Stimulated activated CD4-positive, alpha-beta T cell treated with anti-CD3 and anti-CD28 coated beads, Interleukin-2, amount 100 ng/mL, for 48 hours (primary cell): ENCODE data around the gene HIP1.
A peak's percentile ranks its signal among the peaks of the same experiment; 100 is the strongest.
"Not testable (repeated sequence)": the region's sequence is repeated elsewhere in the genome, so short reads cannot be mapped to it uniquely, and the experiment has no call there.

Experiments used
- DNase-seq, 2 donors: peaks; one replicate each; pipeline ENCODE4 v3.0.0-alpha.2; 2020

HIP1 gene

GRCh38 chr7:75608451-75609122 lies 130.2 kb downstream of the HIP1 start:
- no peak for DNase-seq

DNA sequence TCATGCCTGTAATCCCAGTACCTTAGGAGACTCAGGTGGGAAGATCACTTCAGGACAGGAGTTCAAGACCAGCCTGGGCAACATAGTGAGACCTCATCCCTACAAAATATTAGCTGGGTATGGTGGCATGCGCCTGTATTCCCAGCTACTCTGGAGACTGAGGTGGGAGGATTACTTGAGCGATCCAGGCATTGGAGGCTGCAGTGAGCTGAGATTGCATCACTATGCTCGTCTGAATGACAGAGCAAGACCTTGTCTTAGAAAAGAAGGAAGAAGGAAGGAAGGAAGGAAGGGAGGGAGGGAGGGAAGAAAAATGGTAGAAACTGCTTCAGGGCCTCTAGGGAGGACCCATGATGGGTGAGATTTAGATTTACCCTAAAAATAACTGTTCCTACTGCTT lies 134.3 kb downstream of the HIP1 start:
- no peak for DNase-seq

DNA sequence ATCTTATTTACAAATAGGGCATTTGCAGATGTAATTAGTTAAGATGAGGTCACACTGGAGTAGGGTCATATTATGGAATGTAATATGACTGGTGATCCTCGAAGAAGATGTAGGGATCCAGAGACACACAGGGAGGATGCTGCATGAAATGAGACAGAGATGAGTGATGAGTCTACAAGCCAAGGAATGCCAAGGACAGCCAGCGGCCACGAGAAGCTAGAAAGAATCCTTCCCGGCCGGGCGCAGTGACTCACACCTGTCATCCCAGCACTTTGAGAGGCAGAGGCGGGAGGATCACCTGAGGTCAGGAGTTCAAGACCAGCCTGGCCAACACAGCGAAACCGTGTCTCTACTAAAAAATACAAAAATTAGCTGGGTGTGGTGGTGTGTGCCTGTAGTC lies 135.9 kb downstream of the HIP1 start:
- DNase-seq: not testable (repeated sequence)

GRCh38 chr7:75601539-75601938 lies 137.2 kb downstream of the HIP1 start:
- DNase-seq: no peak

DNA sequence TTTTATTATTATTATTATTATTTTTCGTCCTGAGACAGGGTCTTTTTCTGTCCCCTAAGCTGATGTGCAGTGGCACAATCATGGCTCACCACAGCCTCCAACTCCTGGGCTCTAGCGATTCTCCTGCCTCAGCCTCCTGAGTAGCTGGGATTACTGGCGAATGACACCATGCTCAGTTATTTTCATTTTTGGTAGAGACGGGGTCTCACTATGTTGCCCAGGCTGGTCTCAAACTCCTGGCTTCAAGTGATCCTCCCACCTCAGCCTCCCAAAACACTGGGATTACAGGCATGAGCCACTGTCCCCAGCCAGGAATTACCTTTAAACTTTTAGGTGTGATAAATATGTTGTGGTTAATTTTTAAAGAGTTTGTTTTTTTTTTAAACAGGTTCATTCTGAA lies 138.0 kb downstream of the HIP1 start:
- not testable (repeated sequence) for DNase-seq

DNA sequence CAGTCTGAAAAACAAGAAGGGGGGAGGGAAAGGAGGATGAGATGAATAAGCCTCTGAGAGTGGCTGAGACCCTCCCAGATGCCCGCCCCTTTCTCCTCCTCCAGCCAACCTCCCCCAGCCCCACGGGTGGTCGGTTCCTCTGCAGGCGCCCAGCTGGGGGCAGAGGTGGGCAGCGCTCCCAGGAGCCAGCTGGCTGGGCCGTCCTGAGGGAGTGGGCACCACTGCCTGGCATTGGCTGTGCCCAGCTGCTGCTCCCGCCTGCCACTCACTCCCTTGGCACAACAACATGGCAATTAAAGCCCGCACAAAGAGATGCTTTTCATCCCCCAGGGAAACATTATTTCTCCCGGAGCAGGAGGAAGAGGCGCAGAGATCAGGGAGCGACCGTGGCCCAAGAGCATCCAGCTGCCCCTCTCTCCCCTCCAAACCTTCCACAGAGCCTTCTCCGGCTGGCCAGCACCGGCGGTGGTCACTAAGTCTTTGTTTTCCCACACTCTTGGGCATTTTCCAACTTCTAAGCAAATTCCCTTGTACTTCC lies 139.4 kb downstream of the HIP1 start:
- no peak for DNase-seq

DNA sequence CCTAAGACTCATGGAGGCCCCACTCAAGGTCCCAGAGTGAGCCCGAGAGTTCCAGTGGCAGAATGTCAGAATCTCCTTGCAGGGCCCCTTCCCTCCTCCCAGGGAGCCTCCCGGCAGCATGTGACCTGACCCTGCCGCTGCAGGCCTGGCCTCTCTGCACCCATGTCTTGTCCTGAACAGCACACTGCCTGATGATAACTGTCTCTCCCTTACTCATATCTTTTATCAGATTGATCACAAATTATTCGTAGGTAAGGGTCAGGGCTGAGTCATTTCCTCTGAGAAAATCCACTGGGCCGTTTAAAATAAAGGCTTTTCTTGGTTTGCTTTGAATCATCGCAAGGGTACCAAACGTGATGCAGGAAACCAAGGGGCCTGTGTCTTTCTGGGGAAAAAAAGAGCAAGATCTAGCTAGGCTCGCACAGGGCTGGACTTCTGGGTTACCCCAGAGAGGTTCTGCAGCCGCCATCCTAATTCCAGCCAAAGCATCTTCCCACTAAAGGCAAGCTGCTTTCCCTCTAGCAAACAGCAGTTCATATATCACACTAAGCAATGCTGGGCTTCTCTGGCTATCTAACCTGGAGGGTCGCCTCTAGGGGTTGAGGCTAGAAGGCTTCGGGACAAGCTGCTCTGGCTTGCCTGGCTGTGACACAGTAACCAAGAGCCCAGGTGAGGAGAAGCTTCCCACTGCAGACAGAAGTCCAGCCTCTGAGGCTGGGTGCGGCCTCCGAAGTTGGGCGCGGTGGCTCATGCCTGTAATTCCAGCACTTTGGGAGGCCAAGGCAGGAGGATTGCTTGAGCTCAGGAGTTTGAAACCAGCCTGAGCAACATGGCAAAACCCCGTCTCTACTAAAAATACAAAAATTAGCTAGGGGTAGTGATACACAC lies 141.8 kb downstream of the HIP1 start:
- DNase-seq: peak in 1 of 2 donors; percentile 12

- no peak for DNase-seq
Measured at GRCh38 chr7:75595766-75596165, 143.0 kb downstream of the HIP1 start.

DNA sequence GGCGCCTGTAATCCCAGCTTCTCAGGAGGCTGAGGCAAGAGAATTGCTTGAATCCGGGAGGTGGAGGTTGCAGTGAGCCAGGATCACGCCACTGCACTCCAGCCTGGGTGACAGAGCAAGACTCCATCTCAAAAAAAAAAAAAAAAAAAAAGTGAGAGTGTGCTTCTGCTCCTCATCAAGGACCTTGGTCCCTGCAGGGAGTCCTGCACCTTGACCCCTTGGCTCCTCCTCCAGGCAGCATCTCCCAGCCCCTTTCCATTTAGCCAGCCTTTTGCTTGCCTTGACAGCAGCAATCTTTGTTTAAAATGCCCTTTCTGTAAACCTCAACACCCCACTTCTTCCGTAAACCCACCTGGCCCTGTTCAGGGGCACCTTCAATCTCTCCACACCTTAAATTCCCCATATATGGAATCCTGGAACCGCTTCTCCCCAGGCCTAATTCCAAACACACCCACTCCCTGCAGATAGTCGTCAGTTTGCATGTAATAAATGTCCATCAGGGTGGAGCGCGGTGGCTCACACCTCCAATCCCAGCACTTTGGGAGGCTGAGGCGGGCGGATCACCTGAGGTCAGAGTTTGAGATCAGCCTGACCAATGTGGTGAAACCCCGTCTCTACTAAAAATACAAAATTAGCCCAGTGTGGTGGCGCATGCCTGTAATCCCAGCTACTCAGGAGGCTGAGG lies 145.1 kb downstream of the HIP1 start:
- DNase-seq: not testable (repeated sequence)

DNA sequence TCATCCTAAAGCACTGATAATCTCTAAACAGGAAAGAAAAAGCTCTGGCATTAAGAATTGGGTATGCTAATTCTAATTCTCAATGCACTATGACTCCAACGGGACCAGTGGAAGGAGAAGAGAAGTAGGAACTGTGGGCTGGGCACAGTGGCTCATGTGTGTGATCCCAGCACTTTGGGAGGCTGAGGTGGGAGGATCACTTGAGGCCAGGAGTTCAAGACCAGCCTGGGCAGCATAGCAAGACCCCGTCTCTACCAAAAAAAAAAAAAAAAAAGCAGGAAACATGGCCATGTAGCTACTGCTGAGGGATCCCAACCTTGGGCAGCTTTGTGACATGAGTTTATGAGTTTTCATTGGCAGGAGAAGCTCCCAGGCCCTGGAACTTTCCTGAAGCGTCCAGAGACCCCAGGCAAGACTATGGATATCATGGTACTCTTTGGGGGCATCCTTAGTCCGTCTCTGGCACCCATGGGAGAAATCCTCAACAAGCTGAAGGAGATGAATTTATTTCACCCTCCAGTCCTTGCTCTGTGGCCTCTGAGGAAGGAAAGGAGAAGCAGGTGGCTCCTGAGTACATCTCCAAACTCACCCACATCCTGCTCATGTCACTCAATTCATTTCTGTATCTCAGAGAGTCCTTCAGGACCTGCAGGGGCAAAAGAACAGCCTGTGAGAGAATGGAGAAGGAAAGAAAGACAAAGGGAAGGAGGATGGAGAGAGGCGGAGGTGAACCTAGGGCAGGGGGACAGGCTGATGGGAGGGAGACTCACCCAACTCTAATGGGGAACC lies 147.1 kb downstream of the HIP1 start:
- no peak for DNase-seq

DNA sequence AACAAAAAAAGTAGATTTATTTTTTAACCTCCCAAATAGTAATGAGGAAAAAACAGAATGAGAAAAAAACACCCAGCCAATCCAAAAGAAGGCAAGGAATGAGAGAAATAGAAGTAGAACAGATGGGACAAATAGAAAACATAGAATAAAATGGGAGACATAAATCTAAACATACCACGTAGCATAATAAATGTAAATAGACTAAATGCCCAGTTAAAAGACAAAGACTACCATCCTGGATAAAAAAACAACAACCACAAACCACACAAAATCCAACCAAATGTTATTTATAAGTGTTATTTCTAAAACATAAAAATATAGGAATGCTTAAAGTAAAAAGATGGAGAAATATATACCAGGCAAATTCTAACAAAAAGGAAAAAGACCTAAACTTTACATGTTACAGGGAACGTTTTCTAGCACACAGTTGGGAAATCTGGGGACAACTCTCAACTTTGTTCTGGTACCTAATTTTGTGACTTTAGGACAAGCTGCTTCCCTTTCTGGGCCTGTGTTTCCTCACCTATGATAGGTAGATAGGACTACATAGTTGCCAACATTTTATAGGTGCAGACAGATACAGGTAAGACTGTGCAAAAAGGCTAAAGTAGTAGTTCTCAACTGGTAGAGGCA lies 148.3 kb downstream of the HIP1 start:
- no peak for DNase-seq

DNA sequence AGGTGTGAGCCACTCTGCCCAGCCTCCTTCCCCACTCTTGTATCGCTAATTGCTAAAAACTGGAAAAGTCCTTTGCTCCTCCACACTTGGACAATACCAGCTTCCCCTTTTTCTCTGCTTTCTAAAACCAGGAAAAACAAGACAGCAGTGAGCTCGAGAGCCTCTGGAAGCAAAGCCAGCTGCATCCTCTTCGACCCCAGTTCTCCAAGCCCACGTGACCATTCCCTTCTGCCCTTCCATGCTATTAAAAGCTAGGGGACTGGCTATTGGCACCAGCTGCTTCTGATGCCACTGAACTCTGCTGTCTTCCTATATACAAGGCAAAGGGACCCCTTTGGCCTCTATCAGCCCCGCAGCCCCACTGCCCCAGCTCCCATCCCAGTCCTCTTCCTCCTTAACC lies 154.4 kb downstream of the HIP1 start:
- DNase-seq: no peak

GRCh38 chr7:75583255-75583654 lies 155.5 kb downstream of the HIP1 start:
- no peak for DNase-seq

DNA sequence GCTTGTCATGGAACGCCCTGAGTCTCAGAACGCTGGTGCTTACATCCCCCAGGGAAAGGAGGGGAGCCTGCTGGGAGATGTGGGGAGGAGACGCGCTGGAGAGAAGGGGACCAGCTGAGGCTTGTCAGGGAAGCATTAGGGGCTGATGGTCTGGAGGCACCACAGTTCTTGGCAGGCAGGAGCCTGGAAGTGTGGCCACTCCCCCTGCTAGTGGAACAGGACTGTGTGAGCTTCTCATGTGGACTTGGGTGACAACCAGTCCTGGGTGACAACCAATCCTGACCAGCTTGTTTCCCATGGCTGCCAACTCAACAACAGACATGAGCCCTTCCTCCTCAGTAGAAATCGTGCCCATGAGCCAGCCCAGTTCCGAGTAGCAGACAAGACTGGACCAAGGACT lies 158.8 kb downstream of the HIP1 start:
- DNase-seq: no peak

DNA sequence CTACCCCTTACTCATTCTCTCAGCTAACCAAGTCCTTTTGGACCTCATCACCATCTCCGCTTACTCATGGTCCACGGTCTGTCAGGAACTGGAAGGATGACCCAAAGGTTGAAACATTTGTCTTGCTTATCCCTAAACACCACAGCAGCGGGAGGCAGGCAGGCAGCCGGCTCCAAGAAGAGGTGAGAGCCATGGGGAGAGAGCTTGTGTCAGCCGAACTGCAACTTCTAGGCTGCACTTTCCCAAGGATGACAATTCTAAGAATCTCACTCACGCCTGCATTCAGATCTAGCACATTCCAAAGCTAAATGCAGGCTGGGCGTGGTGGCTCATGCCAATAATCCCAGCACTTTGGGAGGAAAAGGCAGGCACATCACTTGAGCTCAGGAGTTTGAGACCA lies 160.7 kb downstream of the HIP1 start:
- no peak for DNase-seq

DNA sequence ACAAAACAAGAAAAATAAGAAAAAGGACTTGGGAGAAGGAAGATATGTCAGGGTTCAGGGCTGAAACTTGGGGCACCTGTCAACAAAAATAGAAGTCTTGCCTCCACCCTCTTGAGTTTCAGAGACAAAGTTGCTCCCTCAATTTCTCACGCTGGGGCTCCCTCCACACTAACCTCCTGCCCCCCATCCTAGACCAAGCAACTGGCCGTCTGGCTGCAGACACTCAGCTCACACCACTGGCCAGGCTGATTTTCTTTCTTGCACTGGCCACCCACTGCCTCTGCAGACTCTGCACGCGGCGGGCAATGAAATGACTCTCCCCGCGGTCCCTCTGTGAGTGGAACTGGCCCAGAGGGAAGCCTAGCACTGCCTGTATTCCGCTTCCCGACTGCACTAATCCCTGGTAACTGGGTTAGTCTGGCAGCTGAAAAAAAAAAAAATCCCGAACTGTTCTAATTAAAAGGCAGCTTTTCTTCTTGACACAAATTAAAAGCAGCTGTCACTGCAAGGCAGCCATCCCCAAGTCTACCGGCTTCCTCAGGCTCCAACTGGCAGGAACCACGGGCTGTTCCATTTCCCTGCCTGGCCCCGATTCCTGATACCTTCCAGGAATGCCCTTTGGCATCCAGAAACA lies 163.1 kb downstream of the HIP1 start:
- no peak for DNase-seq

GRCh38 chr7:75573477-75574019 lies 165.2 kb downstream of the HIP1 start:
- DNase-seq: no peak

DNA sequence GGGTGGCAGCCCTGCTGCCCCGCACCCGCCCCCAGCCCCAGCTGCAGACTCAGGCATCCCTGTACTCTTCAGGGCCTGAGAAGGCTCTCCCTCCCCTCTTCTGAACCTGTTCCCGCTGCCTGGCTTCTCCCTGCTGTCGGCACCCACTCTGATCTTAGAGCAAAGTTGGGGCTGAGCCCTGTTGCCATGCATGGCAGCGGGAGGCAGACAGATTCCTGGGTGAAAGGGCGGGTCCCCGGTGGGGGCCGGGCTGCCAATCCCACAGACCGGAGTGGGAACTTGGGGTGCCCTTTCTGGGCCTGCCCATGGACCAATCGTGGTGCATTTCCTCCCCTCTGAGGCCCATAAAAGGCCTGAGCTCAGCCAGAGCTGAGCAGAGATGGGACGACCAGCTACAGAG lies 165.9 kb downstream of the HIP1 start:
- no peak for DNase-seq

GRCh38 chr7:75572396-75572795 lies 166.3 kb downstream of the HIP1 start:
- no peak for DNase-seq

- DNase-seq: no peak
Measured at GRCh38 chr7:75571209-75571608, 167.5 kb downstream of the HIP1 start.

DNA sequence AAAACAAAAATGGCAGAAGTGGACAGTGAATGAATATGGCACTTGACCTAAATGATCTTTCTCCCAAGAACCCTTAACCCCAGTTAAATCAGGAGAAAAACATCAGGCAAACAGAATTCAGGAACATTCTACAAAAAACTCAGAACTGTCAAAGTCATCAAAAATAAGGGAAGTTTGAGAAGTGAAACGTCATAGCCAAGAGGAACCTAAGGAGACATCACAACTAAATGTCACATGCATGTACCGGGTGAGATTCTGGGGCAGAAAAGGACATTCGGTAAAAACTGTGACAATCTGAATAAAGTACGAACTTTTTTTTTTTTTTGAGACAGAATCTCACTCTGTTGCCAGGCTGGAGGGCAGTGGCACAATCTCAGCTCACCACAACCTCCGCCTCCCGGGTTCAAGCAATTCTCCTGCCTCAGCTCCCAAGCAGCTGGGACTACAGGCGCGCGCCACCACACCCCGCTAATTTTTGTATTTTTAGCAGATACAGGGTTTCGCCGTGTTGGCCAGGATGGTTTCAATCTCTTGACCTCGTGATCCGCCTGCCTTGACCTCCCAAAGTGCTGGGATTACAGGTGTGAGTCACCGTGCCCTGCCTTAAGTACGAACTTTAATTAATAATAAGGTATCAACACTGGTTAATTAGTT lies 169.0 kb downstream of the HIP1 start:
- not testable (repeated sequence) for DNase-seq
